NCI-H1694 (cell line): ENCODE results near the gene MPP1.
A peak's percentile ranks its signal among the peaks of the same experiment; 100 is the strongest.
"Not testable (repeated sequence)": the region's sequence is repeated elsewhere in the genome, so short reads cannot be mapped to it uniquely, and the experiment has no call there.

Source experiments
- DNase-seq: peaks from one replicate; lab custom pipeline; 2025; lab: John Stamatoyannopoulos, UW

MPP1 gene

GRCh38 chrX:154804957-154805695, at the start of gene MPP1:
Gene MPP1 (minus strand): TSS chrX:154805485. CDS start chrX:154805373, 112 bp downstream.
- peak; percentile 36 for DNase-seq

DNA sequence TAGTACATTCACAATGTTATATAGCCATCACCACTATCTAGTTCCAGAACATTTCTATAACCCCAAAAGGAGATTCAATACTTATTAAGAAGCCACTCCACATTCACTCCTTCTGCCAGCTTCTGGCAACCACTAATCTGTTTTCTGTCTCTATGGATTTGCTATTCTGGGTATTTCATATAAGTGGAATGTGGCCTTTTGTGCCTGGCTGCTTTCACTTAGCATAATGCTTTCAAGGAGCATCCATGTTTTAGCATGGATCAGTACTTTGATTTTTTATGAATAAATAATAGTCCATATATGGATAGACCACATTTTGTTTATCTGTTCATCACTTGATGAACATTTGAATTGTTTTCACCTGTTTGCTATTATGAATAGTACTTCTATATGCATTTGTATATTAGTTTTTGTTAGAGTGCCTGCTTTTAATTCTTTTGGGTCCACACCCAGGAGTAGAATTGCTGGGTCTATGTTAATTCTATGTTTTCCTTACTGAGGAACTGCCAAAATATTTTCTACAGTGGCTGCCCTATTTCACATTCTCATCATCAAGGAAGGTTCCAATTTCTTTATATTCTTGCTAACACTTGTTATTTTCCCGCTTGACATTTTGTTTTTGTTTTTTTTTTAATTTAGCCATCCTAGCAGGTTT, 45.8 kb upstream of the MPP1 start:
- DNase-seq = no peak

DNA sequence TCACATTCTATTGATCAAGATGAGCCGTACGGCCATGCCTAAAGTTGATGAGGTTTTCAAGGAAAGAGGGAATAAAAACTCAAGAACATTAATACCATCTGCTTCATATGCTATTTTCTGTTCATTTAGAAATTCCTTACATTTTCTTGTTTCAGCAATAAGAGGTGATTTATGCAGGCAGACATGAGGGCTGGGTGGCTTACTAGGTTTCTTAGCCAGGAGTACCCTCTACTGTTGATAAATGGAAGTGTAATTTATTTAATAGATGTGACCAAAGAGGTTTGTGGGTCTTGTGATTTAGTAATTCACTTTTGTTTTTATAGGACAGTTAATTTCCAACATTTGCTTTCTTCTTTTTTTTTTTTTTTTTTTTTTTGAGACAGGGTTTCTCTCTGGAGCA, 35.6 kb upstream of the MPP1 start:
- DNase-seq = peak; percentile 64

GRCh38 chrX:154836163-154836562, 30.9 kb upstream of the MPP1 start:
- DNase-seq = no peak

DNA sequence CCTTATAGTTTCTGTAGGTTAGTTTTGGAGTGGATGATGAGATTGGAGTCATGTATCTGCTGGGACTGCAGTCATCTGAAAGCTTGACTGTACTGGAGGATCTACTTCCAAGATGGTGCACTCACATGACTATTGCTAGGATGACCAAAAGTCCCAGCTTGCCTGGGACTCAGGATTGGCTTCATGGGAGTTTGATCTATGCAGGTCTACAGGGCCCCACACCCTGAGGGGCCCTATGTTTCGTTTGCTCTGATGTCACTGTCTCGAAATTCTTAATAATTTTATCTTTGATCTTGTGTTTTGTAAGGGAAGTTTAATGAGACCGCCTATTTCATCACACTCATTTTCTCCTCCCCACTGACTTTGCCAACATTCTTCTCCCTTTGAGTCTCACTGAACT, 29.3 kb upstream of the MPP1 start, which contains the start of gene SMIM9:
SMIM9 (minus strand) TSS at position 101 of the 400 bp plus-strand sequence. CDS start 3,806 bp downstream, outside the sequence.
- no peak for DNase-seq

GRCh38 chrX:154833746-154834274, 28.5 kb upstream of the MPP1 start:
- DNase-seq = no peak

- no peak for DNase-seq
Measured at GRCh38 chrX:154829926-154830442, 24.7 kb upstream of the MPP1 start.

GRCh38 chrX:154829134-154829533, 23.8 kb upstream of the MPP1 start:
- DNase-seq = no peak

GRCh38 chrX:154828016-154828408, 22.7 kb upstream of the MPP1 start:
- DNase-seq = no peak

DNA sequence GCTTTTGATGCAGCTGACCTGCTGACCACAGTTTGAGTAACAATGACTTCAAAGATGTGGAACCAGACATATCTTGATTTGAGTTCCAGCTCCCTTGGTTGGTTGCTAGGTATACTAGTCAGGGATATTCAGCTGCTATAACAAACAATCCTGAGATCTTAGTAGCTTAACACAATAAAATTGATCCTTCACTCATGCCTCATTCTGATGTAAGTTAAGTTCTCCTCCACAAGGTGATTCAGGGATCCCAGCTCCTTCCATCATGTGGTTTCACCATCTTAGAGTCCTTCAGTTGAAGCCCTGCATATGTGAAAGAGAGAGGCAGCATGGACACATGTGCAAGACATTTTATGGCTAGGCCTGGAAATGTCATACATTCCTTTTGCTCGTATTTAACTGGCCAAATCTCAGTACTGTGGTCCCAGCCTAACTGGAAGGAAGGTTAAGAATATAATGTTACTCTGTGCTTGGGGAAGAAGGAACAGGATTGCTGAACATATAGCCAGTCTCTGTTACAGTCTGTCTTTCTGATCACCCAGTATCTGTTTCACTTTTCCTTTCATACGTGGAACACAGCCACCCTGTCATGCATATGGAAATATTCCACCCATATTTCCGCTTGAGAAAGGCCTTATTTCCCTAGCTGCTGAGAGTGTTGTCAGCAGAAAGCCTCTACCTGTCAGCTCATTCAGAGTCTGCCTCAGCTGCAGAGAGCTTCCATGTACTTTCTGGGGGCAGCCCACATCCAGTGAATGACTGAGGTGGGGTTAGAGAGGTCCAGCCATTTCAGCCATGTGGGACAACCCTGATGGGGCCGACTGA, 22.1 kb upstream of the MPP1 start:
- no peak for DNase-seq

DNA sequence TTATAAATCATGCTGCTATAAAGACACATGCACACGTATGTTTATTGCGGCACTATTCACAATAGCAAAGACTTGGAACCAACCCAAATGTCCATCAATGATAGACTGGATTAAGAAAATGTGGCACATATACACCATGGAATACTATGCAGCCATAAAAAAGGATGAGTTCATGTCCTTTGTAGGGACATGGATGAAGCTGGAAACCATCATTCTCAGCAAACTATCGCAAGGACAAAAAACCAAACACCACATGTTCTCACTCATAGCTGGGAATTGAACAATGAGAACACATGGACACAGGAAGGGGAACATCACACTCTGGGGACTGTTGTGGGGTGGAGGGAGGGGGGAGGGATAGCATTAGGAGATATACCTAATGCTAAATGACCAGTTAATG, 20.3 kb upstream of the MPP1 start:
- DNase-seq = not testable (repeated sequence)

DNA sequence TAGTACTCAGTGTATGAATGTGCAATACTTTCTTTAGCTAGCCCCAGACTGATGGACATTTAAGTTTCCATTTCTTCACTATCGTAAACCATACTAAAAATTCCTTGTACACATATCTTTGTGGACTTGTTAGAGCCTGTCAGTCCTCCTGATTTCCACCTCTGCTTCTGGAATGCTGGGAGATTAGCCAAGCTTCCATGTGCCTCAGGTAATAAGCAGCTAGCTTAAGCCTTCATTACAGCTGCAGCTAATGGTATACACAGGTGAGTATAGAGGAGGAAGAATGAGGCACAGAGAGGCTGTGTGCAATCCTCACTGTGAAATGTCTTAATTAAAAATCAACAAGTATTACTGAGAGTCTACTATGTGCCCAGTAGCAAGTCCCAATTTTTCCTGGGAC, 19.4 kb upstream of the MPP1 start:
- DNase-seq = no peak

DNA sequence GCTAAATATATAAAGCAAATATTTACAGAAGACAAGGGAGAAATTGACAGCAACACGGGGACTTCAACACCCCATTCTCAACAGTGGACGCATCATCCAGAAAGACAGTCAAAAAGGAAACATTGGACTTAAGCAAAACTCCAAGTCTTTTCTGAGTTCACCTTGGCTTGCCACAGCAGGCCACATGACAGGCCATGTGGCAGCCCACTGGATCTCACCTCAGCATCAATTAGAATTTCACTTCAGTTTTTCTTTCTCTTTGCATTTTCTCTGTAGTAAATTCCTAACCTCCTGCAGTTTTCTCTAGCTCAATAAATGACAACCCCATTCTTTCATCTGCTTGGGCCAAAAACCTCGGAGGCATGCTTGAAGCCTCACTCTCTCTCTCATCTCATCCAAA, 16.7 kb upstream of the MPP1 start:
- no peak for DNase-seq

DNA sequence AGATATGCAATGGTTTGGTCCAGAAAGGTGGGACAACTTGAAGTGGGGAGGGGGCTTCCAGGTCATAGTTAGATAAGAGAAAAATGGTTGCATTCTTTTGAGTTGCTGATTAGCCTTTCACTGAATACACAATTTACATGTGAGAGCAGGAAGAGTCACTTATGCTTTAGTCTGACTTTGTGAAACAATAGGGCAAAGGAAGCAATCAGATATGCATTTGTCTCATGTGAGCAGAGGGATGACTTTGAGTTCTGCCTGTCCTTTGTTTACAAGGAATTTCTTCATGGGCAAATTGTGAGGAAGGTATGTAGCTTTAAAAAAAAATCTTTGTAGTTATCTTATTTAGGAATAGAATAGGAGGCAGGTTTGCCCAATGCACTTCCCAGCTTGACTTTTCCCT, 16.2 kb upstream of the MPP1 start:
- DNase-seq = no peak

DNA sequence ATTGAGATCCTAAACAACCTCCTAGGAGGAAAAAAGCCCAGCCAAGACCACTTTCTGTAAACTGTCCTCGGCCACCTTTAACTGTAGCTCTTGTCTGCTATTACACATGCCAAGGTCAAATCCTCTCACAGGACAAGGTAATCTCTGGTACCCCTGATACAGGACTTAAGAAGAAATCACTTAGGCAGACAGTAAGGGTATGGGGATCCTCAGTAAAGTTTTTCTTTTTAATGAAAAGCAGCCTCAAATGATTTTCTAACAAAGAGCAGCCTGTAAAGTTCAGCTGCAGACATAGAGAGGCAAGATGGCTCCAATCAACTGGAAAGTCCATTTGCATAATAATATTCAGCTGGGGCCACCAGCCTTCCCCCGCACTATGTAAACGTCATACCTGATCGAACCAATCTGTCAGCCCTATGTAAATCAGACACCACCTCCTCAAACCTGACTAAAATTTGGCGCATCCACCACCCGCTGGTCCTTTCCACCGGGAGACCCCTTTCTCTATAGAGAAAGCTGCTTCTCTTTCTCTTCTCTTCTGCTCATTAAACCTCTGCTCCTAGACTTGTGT, 14.6 kb upstream of the MPP1 start:
- no peak for DNase-seq

DNA sequence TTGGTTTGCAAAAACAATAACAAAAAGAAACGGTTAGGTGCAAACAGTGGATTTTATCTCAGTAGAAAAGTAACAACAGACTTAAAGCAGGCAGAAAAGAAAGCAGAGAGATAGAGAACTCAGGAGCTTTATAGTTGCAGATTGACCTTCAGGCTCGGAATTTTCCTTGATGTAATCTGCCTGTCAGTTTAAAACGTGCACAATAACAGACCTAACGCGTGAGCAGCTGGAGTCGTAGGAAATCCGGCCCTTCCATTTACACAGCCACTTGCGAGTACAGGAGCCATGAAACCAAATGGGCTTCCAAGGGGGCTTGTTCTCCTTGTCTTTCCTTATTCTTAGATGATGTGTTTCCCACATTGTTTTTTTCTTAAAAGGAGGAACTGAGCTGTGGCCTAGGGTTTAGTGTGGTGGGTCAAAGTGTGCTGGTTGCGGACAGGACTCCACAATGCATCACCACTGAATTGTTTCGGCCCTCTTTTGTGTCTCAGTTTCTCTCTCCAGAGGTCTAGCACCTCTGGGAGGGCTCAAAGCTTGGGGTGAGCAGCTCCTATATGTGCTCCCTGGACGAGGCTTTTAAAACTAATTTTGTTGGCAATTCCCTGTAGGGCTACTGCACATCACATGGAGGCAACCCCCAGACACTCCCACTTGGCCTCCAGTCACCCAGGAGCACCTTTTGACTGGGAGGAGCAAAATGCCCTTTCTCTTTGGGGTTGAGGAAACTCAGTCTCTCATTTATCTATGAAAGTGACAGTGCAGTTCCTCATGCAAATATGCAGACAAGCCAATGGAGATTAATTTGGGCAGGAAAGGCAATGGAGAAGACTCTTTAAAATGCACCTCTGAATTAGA, 13.9 kb upstream of the MPP1 start:
- no peak for DNase-seq

GRCh38 chrX:154817048-154817618, 11.8 kb upstream of the MPP1 start:
- DNase-seq = not testable (repeated sequence)

DNA sequence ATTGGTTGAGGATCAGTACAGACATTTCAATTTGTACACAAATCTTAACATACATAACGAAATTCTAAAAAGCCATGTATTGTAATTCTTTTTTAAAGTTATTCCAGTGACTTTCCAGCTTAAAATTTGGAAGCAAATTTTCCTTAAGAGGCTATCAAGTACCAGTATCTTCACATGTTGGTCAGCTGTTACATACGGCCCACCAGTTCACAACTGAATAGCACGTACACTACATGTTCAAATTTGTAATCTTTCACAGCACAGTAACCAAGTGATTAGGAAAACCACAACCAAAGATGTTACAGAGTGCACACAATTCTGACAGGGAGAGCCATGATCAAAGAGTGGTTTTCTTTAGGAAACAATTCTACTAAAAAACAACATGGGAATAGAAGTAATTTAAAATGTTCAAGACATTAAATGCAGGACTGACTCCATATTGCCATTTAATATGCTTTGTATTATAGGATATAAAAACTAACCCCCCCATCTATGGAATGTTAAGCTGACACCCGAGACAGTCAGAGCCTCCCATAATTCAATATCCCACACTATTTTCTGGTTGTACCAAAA, 11.1 kb upstream of the MPP1 start:
- not testable (repeated sequence) for DNase-seq

DNA sequence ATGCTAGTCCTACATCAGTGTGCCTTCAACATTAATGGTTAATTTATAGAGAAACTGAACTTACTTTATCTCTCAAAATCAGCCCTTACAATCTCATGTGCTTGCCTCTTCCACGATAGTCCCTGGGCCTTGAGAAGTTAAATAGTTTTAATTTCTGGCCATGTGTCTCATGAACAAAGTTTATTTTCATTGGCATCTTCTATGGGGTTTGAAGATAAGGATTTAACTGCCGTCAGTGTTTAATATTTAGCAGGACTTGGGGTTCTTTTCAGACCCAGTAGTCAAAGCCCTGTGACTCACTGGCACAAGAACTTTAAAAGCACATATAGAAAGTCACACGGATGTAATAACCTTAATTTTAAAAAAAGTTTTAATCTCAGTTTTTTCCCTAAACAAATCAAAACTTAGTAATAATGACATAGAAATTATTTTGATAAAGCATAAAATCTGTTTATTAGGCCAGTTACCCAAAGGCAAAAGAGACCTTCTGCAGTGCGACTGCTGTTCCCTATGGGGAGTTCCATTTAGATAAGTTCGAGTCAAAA, 10.1 kb upstream of the MPP1 start:
- DNase-seq = no peak

DNA sequence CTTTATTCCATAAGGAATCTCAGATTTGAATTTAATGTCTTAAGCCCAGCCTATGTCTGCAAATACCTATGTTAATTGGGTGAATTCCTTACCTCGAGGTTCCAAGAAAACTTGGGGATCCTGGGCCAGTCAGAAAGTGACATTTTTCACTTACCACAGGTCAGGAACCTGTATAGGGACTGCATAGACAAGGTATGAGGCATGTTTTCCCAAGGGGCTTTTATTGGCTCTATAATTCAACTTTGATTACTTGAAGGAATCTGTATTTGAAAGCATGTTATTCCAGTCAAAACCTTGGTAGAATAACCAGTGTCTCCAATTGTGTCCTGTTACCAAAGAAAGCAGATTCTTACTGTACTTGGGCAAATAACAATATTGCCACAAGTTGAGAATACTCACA, 8.5 kb upstream of the MPP1 start:
- no peak for DNase-seq
